Skeletal muscle satellite cell (primary cell): Measurements from ENCODE around the gene GALNT17.

Experiments
- H3K27me3 ChIP-seq: 2 replicates; pipeline ENCODE4 v1.7.0; 2013; ENCODE audit warnings: low read length; ENCODE audit not compliant: control insufficient read depth, insufficient read depth
- H3K36me3 ChIP-seq: 2 replicates; pipeline ENCODE4 v1.7.0; 2013; ENCODE audit warnings: mild to moderate bottlenecking, control low read depth, low read length; ENCODE audit not compliant: insufficient read depth
- H3K4me1 ChIP-seq: 2 replicates; pipeline ENCODE4 v1.7.0; 2013; ENCODE audit warnings: low read length; ENCODE audit not compliant: control insufficient read depth, insufficient read depth
- H3K4me2 ChIP-seq: 2 replicates; pipeline ENCODE4 v1.7.0; 2013; ENCODE audit warnings: mild to moderate bottlenecking, low read length
- H3K4me3 ChIP-seq: 2 replicates; pipeline ENCODE4 v1.7.0; 2013; ENCODE audit warnings: low read length
- H3K9ac ChIP-seq: 2 replicates; pipeline ENCODE4 v1.7.0; 2013; ENCODE audit warnings: mild to moderate bottlenecking, low read depth, low read length, moderate library complexity
- H3K9me3 ChIP-seq: replicated peaks from 2 replicates; pipeline ENCODE4 v1.7.0; 2013; ENCODE audit warnings: mild to moderate bottlenecking, control low read depth, low read length

Gene GALNT17

DNA sequence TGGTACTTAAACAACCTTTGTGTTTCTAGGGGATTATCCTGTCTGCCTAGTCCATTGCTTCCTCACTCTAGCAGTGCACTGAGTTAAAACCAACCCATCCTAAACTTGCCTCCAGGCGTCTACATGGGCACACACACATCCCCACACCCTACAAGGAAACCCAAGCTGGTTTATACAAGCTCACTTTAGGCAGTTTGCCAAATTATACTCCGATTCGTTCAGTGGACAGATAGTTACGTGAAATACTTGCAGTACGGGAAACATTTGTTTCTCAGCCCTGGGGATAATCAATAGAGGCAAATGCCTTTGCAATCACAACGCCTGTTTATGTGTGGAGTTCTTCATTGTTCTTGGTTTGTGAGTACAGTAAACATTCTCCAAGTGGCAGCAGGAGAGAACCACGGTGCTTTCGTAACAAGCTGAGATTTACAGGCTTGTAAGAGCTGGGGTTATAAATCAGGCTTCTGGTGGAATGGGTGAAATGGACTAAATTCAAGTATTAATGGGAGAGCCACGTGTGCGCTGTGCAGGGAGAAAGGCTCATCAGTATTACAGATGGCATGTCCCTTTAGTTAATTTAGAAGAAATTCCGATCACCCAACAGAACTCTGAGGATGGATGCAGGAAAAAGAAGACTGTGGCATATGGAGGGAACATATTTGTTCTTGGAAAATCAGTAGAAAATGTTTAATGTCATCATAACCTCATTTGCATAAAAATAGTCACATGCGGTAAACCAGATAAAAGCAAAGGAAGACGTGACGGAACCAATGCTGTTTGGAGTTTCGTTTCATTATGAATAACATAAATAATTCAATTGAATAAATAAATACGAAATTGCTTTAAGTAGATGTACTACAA, 217.1 kb downstream of the GALNT17 start:
- Histone ChIP-seq H3K4me2 (no peak overlapping the region), H3K36me3 (no peaks in the 10 kb centered on the region), H3K4me1 (no peaks in the 10 kb centered on the region), H3K9ac (no peak overlapping the region), H3K27me3 (no peaks in the 10 kb centered on the region), H3K9me3 (peaks cover 13% of the 10 kb centered on the region), H3K4me3 (no peak overlapping the region)

DNA sequence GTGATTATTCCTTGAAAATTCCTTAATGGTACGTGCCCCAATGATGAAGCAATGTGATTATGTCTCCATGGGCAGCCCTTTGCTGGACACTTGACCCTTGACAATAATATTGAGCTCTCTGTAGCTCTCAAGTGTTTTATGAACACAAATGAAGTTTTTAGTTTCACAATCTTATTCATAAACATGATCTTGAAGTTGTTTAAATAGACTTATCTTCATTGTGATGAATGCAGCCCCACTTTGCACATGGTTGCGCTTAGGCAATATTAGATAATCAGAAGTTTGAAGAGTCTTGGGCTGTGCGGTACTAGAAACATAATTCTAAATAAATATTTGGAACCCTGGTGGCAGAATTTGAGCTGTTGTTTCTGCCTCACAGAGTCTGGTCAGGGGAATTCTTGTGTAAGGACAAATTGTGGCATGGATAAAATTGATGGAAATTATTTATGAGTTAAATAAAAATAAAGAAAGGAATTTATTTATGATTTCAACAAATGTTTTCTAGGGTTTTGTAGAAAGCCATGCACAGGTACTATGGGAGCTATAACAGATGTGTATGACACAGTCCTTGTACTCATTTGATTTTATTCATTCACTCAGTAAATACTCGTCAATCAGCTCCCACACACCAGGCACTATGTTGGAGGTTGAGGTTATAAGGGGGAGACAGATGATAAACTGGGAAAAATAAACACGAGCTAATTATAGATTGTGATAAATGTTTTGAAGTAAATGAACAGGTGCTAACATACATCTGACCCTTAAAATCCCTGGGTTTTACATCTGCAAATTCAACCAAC, 217.9 kb downstream of the GALNT17 start:
- Histone ChIP-seq H3K4me2 (no peak overlapping the region), H3K9me3 (peaks cover 13% of the 10 kb centered on the region), H3K27me3 (no peaks in the 10 kb centered on the region), H3K36me3 (no peaks in the 10 kb centered on the region), H3K4me1 (no peaks in the 10 kb centered on the region), H3K4me3 (no peak overlapping the region), H3K9ac (no peak overlapping the region)

DNA sequence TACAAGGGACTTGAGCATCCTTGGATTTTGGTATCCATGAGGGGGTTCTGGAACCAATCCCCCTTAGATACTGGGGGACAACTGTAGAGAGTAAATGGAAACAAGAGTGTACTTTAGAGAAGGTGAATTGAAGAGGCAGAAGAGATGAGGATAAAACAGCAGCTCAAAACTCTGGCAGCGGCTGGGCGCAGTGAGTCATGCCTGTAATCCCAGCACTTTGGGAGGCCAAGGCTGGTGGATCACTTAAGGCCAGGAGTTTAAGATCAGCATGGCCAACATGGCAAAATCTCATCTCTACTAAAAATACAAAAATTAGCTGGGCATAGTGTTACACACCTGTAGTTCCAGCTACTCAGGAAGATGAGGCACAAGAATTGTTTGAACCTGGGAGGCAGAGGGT, 218.7 kb downstream of the GALNT17 start:
- Histone ChIP-seq H3K4me3 (no peak overlapping the region), H3K4me1 (no peaks in the 10 kb centered on the region), H3K27me3 (no peaks in the 10 kb centered on the region), H3K9me3 (peaks cover 10% of the 10 kb centered on the region), H3K4me2 (no peak overlapping the region), H3K36me3 (no peaks in the 10 kb centered on the region), H3K9ac (no peak overlapping the region)

DNA sequence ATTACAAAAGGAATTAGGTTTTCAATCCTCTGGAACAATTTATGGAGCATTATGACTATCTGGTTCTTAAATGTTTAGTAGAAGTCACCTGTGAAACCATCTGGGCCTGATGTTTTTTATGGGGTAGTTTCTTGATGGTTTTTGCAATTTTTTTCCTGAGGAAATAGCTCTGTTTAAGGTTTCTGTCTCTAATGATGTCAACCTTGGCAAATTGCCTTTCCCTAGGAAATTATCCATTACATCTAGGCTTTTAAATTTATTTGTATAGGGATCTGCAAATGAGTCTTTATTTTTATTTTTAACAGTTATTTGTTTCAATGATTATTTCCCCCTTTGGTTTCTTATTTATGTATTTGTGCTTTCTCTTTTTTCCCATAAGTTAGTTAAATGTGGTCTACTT, 222.8 kb downstream of the GALNT17 start:
- H3K9me3 ChIP-seq = peaks cover 10% of the 10 kb centered on the region
- no peak overlapping the region for H3K9ac ChIP-seq
- H3K36me3 ChIP-seq = no peaks in the 10 kb centered on the region
- H3K4me2 ChIP-seq = no peak overlapping the region
- no peak overlapping the region for H3K4me3 ChIP-seq
- no peaks in the 10 kb centered on the region for H3K4me1 ChIP-seq
- H3K27me3 ChIP-seq = no peaks in the 10 kb centered on the region

DNA sequence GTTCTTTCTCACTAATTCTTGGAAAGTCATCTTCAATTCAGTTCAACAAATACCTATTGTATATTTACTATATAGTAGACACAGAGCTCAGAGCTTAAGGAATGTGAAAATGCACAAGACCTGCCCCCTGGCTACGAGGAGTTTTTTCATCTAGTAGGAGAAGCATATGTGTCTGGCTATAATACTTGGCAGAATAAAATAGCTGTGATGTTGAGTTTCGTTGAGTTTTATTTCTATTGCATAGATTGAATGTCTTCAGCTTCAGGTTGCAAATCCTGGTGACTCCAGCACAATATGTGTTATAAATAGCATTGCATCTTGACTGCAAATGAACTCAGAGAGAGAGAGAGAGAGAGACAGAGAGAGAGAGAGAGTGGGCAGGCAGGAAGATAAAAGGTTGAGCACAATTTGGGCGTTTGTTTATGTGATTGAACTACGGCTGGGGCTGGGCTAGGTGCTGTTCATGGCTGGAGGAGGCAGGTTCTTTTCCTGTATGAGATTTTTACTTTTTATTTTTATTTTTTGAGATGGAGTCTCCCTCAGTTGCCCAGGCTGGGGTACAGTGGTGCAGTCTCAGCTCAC, 229.6 kb downstream of the GALNT17 start:
- H3K4me1 ChIP-seq = no peaks in the 10 kb centered on the region
- H3K9ac ChIP-seq = no peak overlapping the region
- no peaks in the 10 kb centered on the region for H3K27me3 ChIP-seq
- H3K36me3 ChIP-seq = no peaks in the 10 kb centered on the region
- H3K4me2 ChIP-seq = no peak overlapping the region
- H3K9me3 ChIP-seq = peaks cover 4% of the 10 kb centered on the region
- H3K4me3 ChIP-seq = no peak overlapping the region

DNA sequence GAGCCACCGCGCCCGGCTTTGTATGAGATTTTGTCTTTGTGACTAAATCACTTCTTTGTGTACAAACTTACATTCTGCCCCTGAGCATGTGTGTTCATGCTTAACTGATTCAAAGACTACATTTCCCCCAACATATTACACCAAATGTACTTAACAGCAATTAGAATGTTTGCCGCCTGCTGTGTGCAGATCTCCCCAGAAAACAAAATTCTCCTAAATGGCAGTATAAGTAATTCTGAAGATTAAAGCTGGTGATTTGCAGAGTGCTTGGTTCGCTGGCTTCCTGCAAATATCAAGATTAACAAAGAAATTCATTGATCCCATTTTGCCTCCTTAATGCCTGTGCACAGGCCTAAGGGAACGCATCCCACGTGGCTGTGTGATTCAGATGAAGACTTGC, 230.3 kb downstream of the GALNT17 start:
- no peaks in the 10 kb centered on the region for H3K27me3 ChIP-seq
- no peaks in the 10 kb centered on the region for H3K36me3 ChIP-seq
- H3K9ac ChIP-seq = no peak overlapping the region
- no peak overlapping the region for H3K4me2 ChIP-seq
- no peak overlapping the region for H3K4me3 ChIP-seq
- H3K4me1 ChIP-seq = no peaks in the 10 kb centered on the region
- H3K9me3 ChIP-seq = peaks cover 4% of the 10 kb centered on the region

DNA sequence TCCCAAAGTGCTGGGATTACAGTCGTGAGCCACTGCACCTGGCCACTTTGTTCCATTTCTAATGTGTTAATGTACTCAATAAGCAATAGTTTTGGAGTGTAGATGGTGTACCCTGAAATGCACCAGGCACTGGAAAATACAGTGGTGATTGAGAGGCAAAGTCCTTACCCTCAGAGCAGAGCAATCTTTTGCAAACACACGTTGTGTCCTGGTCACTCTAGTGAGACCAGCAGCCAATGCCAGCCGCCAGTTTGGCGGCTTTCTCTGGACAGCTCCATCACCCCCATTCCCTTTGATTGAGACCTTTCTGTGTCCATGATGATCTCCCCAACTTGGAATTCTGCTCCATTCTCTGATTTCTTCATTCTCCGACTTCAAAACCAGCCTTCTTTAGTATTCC, 231.3 kb downstream of the GALNT17 start:
- Histone ChIP-seq H3K4me2 (no peak overlapping the region), H3K4me1 (no peaks in the 10 kb centered on the region), H3K9ac (no peak overlapping the region), H3K27me3 (no peaks in the 10 kb centered on the region), H3K9me3 (peaks cover 4% of the 10 kb centered on the region), H3K4me3 (no peak overlapping the region), H3K36me3 (no peaks in the 10 kb centered on the region)

DNA sequence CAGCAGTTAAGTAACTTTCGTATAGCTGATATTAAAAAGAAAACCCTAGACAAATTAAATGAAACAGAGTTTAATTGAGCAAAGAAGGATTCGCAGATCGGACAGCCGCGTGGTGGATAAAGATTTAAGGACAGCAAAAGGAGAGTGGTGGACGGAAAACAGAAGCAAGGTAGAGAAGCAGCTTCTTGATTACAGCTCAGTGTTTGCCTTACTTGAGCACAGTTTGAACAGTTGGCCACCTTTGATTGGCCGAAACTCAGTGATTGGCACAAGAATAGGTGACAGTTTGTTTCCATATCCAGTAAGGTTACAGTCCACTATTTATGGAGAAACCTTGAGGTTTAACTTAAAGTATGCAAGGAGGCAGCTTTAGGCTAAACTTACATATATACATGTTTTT, 231.7 kb downstream of the GALNT17 start:
- Histone ChIP-seq H3K4me2 (no peak overlapping the region), H3K9me3 (peaks cover 4% of the 10 kb centered on the region), H3K4me3 (no peak overlapping the region), H3K4me1 (no peaks in the 10 kb centered on the region), H3K9ac (no peak overlapping the region), H3K27me3 (no peaks in the 10 kb centered on the region), H3K36me3 (no peaks in the 10 kb centered on the region)

DNA sequence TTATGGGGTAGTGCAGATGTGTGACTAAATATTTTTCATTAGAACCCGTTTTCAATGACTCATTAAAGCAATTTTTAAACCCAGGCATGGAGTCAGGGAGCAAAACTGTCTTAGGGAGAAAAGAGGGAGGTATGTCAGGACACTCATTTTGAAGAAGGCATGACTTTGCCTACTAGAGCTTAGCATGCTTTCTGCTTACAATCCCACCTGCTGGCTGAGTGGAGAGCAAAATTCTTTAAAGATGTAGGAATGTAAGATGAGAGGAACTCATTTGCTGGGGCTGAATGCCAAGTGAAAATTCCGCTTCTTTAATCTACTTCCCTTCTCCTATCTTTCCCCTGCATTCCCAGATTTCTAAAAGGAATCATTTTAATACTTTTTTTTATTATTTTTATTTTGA, 232.6 kb downstream of the GALNT17 start:
- Histone ChIP-seq H3K4me1 (no peaks in the 10 kb centered on the region), H3K9me3 (peaks cover 4% of the 10 kb centered on the region), H3K36me3 (no peaks in the 10 kb centered on the region)

DNA sequence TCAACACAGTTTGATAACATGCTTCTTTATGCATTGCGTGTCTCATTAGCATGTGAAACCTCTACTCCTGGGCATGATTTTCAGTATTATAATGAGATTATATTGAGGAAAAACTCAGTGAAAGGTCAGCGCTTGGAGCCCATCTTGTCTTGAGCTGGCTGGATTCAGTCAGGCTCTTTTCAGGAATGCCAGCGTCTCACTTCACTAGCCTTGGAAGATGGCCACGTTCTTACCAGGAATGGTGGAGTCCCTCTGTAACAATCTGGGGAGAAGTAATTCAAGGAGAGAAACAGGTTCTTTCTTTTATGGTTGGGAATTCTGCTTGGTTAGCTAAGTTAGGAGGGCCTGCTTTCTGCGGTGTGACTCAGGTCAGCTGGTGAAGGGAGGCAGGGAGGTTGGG, 241.0 kb downstream of the GALNT17 start:
- H3K36me3 ChIP-seq = no peaks in the 10 kb centered on the region
- no peak overlapping the region for H3K4me2 ChIP-seq
- H3K9me3 ChIP-seq = peaks cover 1% of the 10 kb centered on the region
- H3K27me3 ChIP-seq = no peaks in the 10 kb centered on the region
- no peak overlapping the region for H3K4me3 ChIP-seq
- no peak overlapping the region for H3K9ac ChIP-seq
- H3K4me1 ChIP-seq = no peaks in the 10 kb centered on the region

More for the DNA sequence above, 232.6 kb downstream of the GALNT17 start:
- H3K9ac ChIP-seq = no peak overlapping the region
- no peak overlapping the region for H3K4me3 ChIP-seq
- H3K27me3 ChIP-seq = no peaks in the 10 kb centered on the region
- H3K4me2 ChIP-seq = no peak overlapping the region

DNA sequence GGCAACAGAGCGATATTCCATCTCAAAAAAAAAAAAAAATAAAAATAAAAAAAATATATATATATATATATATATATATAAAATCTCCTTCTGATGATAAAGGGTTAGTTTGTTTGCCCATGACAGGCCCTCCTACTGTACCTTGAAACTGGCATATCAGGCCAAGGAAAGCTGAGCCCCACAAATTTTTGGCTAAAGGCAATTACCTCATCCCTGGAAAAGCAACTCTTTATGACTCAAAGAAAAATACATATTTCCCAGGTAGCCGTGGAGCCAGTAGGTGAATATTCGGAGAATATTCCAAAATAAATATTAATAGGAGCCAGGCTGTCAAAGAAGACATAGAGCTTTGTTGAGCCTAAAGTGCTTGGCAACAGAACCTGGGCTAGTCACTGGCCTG, 245.1 kb downstream of the GALNT17 start:
- no peak overlapping the region for H3K4me2 ChIP-seq
- no peak overlapping the region for H3K4me3 ChIP-seq
- H3K27me3 ChIP-seq = no peaks in the 10 kb centered on the region
- H3K9ac ChIP-seq = no peak overlapping the region
- H3K4me1 ChIP-seq = no peaks in the 10 kb centered on the region
- no peaks in the 10 kb centered on the region for H3K36me3 ChIP-seq
- peaks cover 11% of the 10 kb centered on the region for H3K9me3 ChIP-seq
